GM12878 (cell line): ENCODE results near the gene RARS2. TPM values are rescaled to one million over a fixed set of nuclear protein-coding genes. Genes with fewer than 3 reads are reported as not detected.

Source experiments
- ATAC-seq: fragments of 200-7000 bp; cut with Tn5 transposase; 3 replicates; pipeline ENCODE4 v1.9.1; 2020; ENCODE audit warnings: mild to moderate bottlenecking, moderate library complexity
- BruUV-seq: library from RNA; stranded (reverse); fragments of 400-500 nt; replicated peaks from 2 replicates; lab custom pipeline; 2021; lab: Mats Ljungman, UMichigan
- CTCF ChIA-PET: fragments of 300-600 bp; sonication (Branson Sonifier 250); formaldehyde crosslinking; extraction: SDS; loops from one replicate; lab custom pipeline; 2021; ENCODE audit warnings: inconsistent platforms; lab: Yijun Ruan, JAX
- POLR2A ChIA-PET: fragments of 350-600 bp; formaldehyde crosslinking; extraction: SDS; loops from one replicate; lab custom pipeline; 2021; ENCODE audit warnings: inconsistent platforms; lab: Charles Lee
- RAD21 ChIA-PET: fragments of 300-600 bp; sonication (Branson Sonifier 250); formaldehyde crosslinking; loops from one replicate; lab custom pipeline; 2023; ENCODE audit warnings: antibody characterized with exemption; ENCODE audit not compliant: unreplicated experiment; lab: Charles Lee
- SMC1A ChIA-PET: fragments of 300-600 bp; sonication (Branson Sonifier 250); formaldehyde crosslinking; loops from one replicate; lab custom pipeline; 2023; ENCODE audit not compliant: unreplicated experiment, uncharacterized antibody; lab: Charles Lee
- DNase-seq: peaks from one replicate; pipeline ENCODE4 v3.0.0-alpha.2; 2011; ENCODE audit warnings: low read depth, low spot score
- FAIRE-seq: peaks from 3 replicates; lab custom pipeline; 2011; peaks lifted over from hg19 to GRCh38; lab: Jason Lieb, UNC
- H2AFZ ChIP-seq: 2 replicates; pipeline ENCODE4 v1.6.0; 2011; ENCODE audit warnings: low read depth, low read length, control low read depth; ENCODE audit not compliant: control insufficient read depth
- H3K27ac ChIP-seq: 2 replicates; pipeline ENCODE4 v1.5.1; 2011; ENCODE audit warnings: control low read depth; ENCODE audit not compliant: control insufficient read depth, insufficient read depth
- H3K27me3 ChIP-seq, 2 experiments: replicated peaks in 1 of 2; 2 replicates each; pipeline versions ENCODE4 v1.6.0 to v1.6.1; 2011; ENCODE audit warnings: low read length in 1 of 2; ENCODE audit not compliant: control insufficient read depth in 2 of 2, insufficient read depth in 2 of 2
- H3K36me3 ChIP-seq, 2 experiments: 2 replicates each; pipeline ENCODE4 v1.5.1; 2011; ENCODE audit warnings: low read length in 1 of 2; ENCODE audit not compliant: control insufficient read depth in 2 of 2, insufficient read depth in 2 of 2
- H3K4me1 ChIP-seq: 2 replicates; pipeline ENCODE4 v1.6.1; 2011; ENCODE audit warnings: mild to moderate bottlenecking, low read length, moderate library complexity, mixed read lengths; ENCODE audit not compliant: control insufficient read depth, insufficient read depth
- H3K4me2 ChIP-seq: 2 replicates; pipeline ENCODE4 v1.6.0; 2011; ENCODE audit warnings: control low read depth; ENCODE audit not compliant: control insufficient read depth, insufficient read depth
- H3K4me3 ChIP-seq: fragments of 200-600 bp; sonication (generic); 2 replicates; pipeline ENCODE4 v1.5.1; 2016
- H3K79me2 ChIP-seq: 2 replicates; pipeline ENCODE4 v1.6.0; 2011; ENCODE audit warnings: low read length; ENCODE audit not compliant: control insufficient read depth, insufficient read depth
- H3K9ac ChIP-seq: 2 replicates; pipeline ENCODE4 v1.8.0; 2011; ENCODE audit warnings: low read length, control low read depth, mixed read lengths; ENCODE audit not compliant: control insufficient read depth, insufficient read depth
- H3K9me3 ChIP-seq: replicated peaks from 3 replicates; pipeline ENCODE4 v1.5.1; 2011; ENCODE audit warnings: mild to moderate bottlenecking, low read length; ENCODE audit not compliant: control insufficient read depth, insufficient read depth
- H4K20me1 ChIP-seq: 2 replicates; pipeline ENCODE4 v1.6.0; 2011; ENCODE audit not compliant: control insufficient read depth, insufficient read depth
- ATF3 ChIP-seq: IDR thresholded peaks from 2 replicates; pipeline ENCODE4 v1.6.1; 2011; ENCODE audit warnings: low read depth, mild to moderate bottlenecking, low read length, moderate library complexity, borderline replicate concordance; ENCODE audit errors: extremely low read depth
- CBX3 ChIP-seq: fragments of 200-600 bp; sonication (generic); IDR thresholded peaks from 2 replicates; pipeline ENCODE4 v1.6.1; 2016; ENCODE audit warnings: low read depth, borderline replicate concordance
- ELK1 ChIP-seq: IDR thresholded peaks from 2 replicates; pipeline ENCODE4 v1.6.1; 2012; ENCODE audit warnings: low read depth, low read length, improper control_type of control experiment
- GABPA ChIP-seq: IDR thresholded peaks from 2 replicates; pipeline ENCODE4 v1.6.1; 2014; ENCODE audit warnings: antibody characterized with exemption, low read depth, mild to moderate bottlenecking, inconsistent platforms
- IRF4 ChIP-seq: IDR thresholded peaks from 2 replicates; pipeline ENCODE4 v1.6.1; 2011; ENCODE audit warnings: low read depth, low read length
- JUND ChIP-seq: IDR thresholded peaks from 2 replicates; pipeline ENCODE4 v1.6.1; 2012; ENCODE audit warnings: low read depth, mild to moderate bottlenecking, low read length, improper control_type of control experiment, moderate library complexity
- KDM1A ChIP-seq: fragments of 200-600 bp; sonication (generic); IDR thresholded peaks from 2 replicates; pipeline ENCODE4 v1.6.1; 2016; ENCODE audit warnings: borderline replicate concordance
- RFX5 ChIP-seq: IDR thresholded peaks from 2 replicates; pipeline ENCODE4 v1.6.1; 2011; ENCODE audit warnings: low read depth, low read length, improper control_type of control experiment
- TBL1XR1 ChIP-seq: IDR thresholded peaks from 2 replicates; pipeline ENCODE4 v1.6.1; 2012; ENCODE audit warnings: low read depth, low read length, improper control_type of control experiment
- TCF3 ChIP-seq: IDR thresholded peaks from 2 replicates; pipeline ENCODE4 v1.6.1; 2012; ENCODE audit warnings: low read depth, mild to moderate bottlenecking, low read length, borderline replicate concordance; ENCODE audit not compliant: insufficient read depth
- USF1 ChIP-seq: IDR thresholded peaks from 2 replicates; pipeline ENCODE4 v1.6.1; 2011; ENCODE audit warnings: borderline replicate concordance, low read depth, mild to moderate bottlenecking, moderate library complexity, mixed read lengths, low read length; ENCODE audit not compliant: insufficient read depth; ENCODE audit errors: extremely low read length
- USF2 ChIP-seq: IDR thresholded peaks from 2 replicates; pipeline ENCODE4 v1.6.1; 2011; ENCODE audit warnings: low read depth, low read length, improper control_type of control experiment, borderline replicate concordance
- WGBS: methylation state at CpG from one replicate; pipeline ENCODE4 v1.1.6; 2016; ENCODE audit warnings: low lambda C conversion rate; ENCODE audit not compliant: insufficient replicate concordance, insufficient coverage; ENCODE audit errors: missing lambda C conversion rate; 5-methylcytosine and 5-hydroxymethylcytosine counted together
- in situ Hi-C: fragments of 300-500 bp; cut with MboI; formaldehyde crosslinking; loops from 9 replicates; pipeline ENCODE4 v1.14.3; 2018; ENCODE audit warnings: mixed read lengths
- intact Hi-C: fragments of 100-400 bp; cut with micrococcal nuclease; formaldehyde crosslinking; loops from one replicate; pipeline ENCODE4 v1.14.2; 2022; ENCODE audit not compliant: unreplicated experiment
- polyA plus RNA-seq, 11 experiments: library from polyadenylated mRNA; depleted of rRNA in 4 of 11; unstranded in 6 of 11; stranded (reverse) in 5 of 11; fragments of >200 nt; fragmentation: Nextera tagmentation in 4 of 11; fragmentation: Illumina TruSeq in 1 of 11; extraction: Ambion mirVana in 4 of 11; extraction: Trizol in 1 of 11; gene quantifications; 1 replicate in 1 of 11; 2 replicates in 10 of 11; pipeline versions ENCODE4 v1.2.1 to v1.2.3, GENCODE V29; 2011 to 2016; ENCODE audit warnings: inconsistent platforms in 2 of 11, missing spikeins in 2 of 11, low read depth in 1 of 11
- total RNA-seq, 4 experiments: library from RNA; depleted of rRNA in 3 of 4; stranded (reverse); fragments of >200 nt in 3 of 4; fragmentation: Illumina TruSeq in 1 of 4; extraction: Trizol in 1 of 4; gene quantifications; 2 replicates each; pipeline versions ENCODE4 v1.2.1 to v1.2.3, GENCODE V29; 2013 to 2021

The RARS2 gene
- total and polyA plus RNA-seq, 10 of the 15 experiments (the other 5 are each of a cell fraction or from before 2014, with no cell fraction given): 18.3 to 54.2 (median 36.8) TPM

GRCh38 chr6:87501809-87502572, 87.8 kb downstream of the RARS2 start:
- H2AFZ ChIP-seq: no peak overlapping the region
- ATAC-seq (no peak), FAIRE-seq (no peak), DNase-seq (no peak)
- H3K79me2 ChIP-seq: no peaks in the 10 kb centered on the region
- BruUV-seq: no TSS peak
- H3K4me3 ChIP-seq: no peak overlapping the region
- TF ChIP-seq RFX5 (no peak), TCF3 (no peak), KDM1A (no peak), USF2 (no peak), CBX3 (no peak), ELK1 (no peak), GABPA (no peak), TBL1XR1 (no peak), USF1 (no peak), JUND (no peak), ATF3 (no peak), IRF4 (no peak)
- H3K9ac ChIP-seq: no peak overlapping the region
- H3K4me1 ChIP-seq: no peaks in the 10 kb centered on the region
- in situ Hi-C loops (no loop called here), intact Hi-C loops (no loop called here)
- 97% methylated on average over 6 of the region's 6 CpGs for WGBS
- POLR2A ChIA-PET: no interaction called here
- SMC1A ChIA-PET: no interaction called here
- no peak overlapping the region for H3K27ac ChIP-seq
- RAD21 ChIA-PET: no interaction called here
- no peaks in the 10 kb centered on the region for H3K9me3 ChIP-seq
- no peak overlapping the region for H3K4me2 ChIP-seq
- no peaks in the 10 kb centered on the region for H4K20me1 ChIP-seq
- CTCF ChIA-PET: no interaction called here
- peaks cover 0 to 6% of the 10 kb centered on the region in 2 experiments; a peak in 2 of 4 replicates for H3K36me3 ChIP-seq
- no peaks in the 10 kb centered on the region for H3K27me3 ChIP-seq
